ENCODE results near the gene SH3D19. TPM values are rescaled to one million over a fixed set of nuclear protein-coding genes. Genes with fewer than 3 reads are reported as not detected.
"Not testable (repeated sequence)": the region's sequence is repeated elsewhere in the genome, so short reads cannot be mapped to it uniquely, and the experiment has no call there.

The SH3D19 gene
- total RNA-seq, 1 donor from 2014 or later, result 25.1 TPM

DNA sequence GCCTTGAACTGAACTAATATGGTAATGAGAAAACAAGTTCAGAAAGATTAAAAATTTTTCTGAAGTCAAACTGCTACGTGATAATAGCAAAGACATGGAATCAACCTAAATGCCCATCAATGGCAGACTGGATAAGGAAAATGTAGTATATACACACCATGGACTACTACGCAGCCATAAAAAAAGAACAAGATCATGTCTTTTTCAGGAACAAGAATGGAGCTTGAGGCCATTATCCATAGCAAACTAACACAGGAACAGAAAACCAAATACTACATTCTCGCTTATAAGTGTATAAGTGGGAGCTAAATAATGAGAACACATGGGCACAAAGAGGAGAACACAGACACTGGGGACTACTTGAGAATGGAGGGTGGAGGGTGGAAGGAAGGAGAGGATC, 230.3 kb downstream of the SH3D19 start:
- Mint-ChIP-seq H3K4me3 (no peak overlapping the region), H3K4me1 (peaks cover 10% of the 10 kb centered on the region), H3K9me3 (no peaks in the 10 kb centered on the region), H3K27me3 (ENCODE audit: low read depth) (peaks cover 5% of the 10 kb centered on the region), H3K27ac (ENCODE audit: unreplicated experiment) (no peak overlapping the region), H3K36me3 (ENCODE audit: low read depth) (peaks cover 7% of the 10 kb centered on the region)
- TF ChIP-seq, protein P1, sequence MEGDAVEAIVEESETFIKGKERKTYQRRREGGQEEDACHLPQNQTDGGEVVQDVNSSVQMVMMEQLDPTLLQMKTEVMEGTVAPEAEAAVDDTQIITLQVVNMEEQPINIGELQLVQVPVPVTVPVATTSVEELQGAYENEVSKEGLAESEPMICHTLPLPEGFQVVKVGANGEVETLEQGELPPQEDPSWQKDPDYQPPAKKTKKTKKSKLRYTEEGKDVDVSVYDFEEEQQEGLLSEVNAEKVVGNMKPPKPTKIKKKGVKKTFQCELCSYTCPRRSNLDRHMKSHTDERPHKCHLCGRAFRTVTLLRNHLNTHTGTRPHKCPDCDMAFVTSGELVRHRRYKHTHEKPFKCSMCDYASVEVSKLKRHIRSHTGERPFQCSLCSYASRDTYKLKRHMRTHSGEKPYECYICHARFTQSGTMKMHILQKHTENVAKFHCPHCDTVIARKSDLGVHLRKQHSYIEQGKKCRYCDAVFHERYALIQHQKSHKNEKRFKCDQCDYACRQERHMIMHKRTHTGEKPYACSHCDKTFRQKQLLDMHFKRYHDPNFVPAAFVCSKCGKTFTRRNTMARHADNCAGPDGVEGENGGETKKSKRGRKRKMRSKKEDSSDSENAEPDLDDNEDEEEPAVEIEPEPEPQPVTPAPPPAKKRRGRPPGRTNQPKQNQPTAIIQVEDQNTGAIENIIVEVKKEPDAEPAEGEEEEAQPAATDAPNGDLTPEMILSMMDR (conservative IDR thresholded peaks at IDR 0.05), result no peak
- no peak for DNase-seq (ENCODE audit: low read depth, low spot score)

DNA sequence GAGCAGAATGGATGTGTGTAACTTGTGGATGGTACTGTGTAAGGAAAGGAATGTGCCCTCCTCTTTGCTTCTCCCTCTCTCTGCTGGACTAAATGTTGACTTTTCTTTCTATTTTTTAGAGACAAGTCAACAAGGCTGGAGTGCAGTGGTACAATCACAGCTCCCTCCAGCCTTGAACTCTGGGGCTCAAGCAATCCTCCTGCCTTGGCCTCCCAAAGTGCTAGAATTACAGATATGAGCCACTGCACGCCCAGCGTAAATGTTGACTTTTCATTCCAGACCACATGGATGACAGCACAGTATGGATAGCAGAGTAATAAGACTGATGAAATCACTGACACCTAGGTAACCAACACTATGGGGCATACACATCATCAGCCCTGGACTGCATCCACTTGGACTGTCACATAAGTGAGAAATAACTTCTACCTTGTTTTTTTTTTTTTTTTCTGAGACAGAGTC, 231.1 kb downstream of the SH3D19 start:
- Mint-ChIP-seq H3K27me3 (ENCODE audit: low read depth) (peaks cover 5% of the 10 kb centered on the region), H3K27ac (ENCODE audit: unreplicated experiment) (no peak overlapping the region), H3K36me3 (ENCODE audit: low read depth) (peaks cover 2% of the 10 kb centered on the region), H3K4me1 (peaks cover 4% of the 10 kb centered on the region), H3K4me3 (no peak overlapping the region), H3K9me3 (no peaks in the 10 kb centered on the region)
- TF ChIP-seq, protein P1 (conservative IDR thresholded peaks at IDR 0.05), result no peak
- no peak for DNase-seq (ENCODE audit: low read depth, low spot score)

DNA sequence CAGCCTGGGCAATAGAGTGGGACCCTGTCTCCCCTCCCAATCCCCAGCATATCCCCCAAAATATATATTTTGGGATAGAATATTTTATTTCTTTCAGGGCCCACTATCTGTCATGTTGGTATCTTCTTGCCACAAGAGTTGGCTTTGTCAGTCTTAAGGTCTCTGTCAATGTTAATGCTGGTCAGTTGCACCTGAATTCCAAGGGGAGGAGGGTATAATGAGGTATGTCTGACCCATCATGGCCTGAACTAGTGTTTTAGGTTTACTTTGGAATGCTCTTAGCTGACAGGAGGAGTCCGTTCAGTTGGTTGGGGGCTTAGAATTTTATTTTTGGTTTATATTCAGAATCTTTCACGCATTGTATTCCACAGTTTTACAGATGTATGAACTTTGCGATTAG, 232.2 kb downstream of the SH3D19 start:
- Mint-ChIP-seq H3K4me3 (no peak overlapping the region), H3K27me3 (ENCODE audit: low read depth) (peaks cover 5% of the 10 kb centered on the region), H3K4me1 (no peaks in the 10 kb centered on the region), H3K9me3 (no peaks in the 10 kb centered on the region), H3K36me3 (ENCODE audit: low read depth) (no peaks in the 10 kb centered on the region), H3K27ac (ENCODE audit: unreplicated experiment) (no peak overlapping the region)
- DNase-seq (ENCODE audit: low read depth, low spot score), result no peak
- TF ChIP-seq, protein P1 (conservative IDR thresholded peaks at IDR 0.05), result no peak

DNA sequence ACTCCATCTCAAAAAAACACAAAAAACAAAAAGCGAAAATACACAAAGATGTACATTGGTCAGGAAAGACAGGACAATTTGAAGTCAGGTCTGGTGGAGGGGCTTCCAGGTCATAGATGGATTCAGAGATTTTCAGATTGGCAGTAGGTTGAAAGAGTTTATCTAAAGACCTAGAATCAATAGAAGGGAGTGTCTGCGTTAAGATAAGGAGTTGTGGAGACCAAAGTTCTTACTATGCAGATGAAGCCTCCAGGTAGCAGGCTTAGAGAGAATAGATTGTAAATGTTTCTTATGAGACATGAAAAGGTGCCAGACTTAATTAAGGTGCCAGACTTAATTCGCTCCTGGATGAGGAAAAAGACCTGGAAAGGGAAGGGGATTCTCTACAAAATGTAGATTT, 232.9 kb downstream of the SH3D19 start:
- TF ChIP-seq, protein P1 (conservative IDR thresholded peaks at IDR 0.05), result no peak
- Mint-ChIP-seq H3K9me3 (no peaks in the 10 kb centered on the region), H3K27ac (ENCODE audit: unreplicated experiment) (no peak overlapping the region), H3K4me3 (no peak overlapping the region), H3K36me3 (ENCODE audit: low read depth) (no peaks in the 10 kb centered on the region), H3K27me3 (ENCODE audit: low read depth) (peaks cover 5% of the 10 kb centered on the region), H3K4me1 (no peaks in the 10 kb centered on the region)
- no peak for DNase-seq (ENCODE audit: low read depth, low spot score)

DNA sequence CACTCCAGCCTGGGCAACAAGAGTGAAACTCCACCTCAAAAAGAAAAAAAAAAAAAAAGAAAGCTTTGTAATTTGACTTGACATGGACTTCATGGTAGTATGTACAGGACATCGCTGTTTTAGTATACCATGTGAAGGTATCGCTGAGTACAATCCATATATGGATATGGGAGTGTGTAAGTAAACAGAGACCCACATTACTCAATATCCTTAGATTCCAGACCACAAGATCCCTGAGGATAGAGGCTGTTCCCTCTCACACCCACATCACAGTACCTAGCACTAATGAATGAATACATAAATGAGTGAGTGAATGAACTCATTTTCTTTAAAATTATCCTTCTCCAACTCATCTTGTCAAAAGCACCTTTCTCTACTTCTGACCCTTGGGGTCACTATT, 234.4 kb downstream of the SH3D19 start:
- H3K9me3 Mint-ChIP-seq, result no peaks in the 10 kb centered on the region
- no peak overlapping the region for H3K4me3 Mint-ChIP-seq
- TF ChIP-seq, protein P1 (conservative IDR thresholded peaks at IDR 0.05), result no peak
- H3K36me3 Mint-ChIP-seq (ENCODE audit: low read depth), result no peaks in the 10 kb centered on the region
- H3K27me3 Mint-ChIP-seq (ENCODE audit: low read depth), result peaks cover 5% of the 10 kb centered on the region
- no peaks in the 10 kb centered on the region for H3K4me1 Mint-ChIP-seq
- no peak for DNase-seq (ENCODE audit: low read depth, low spot score)
- no peak overlapping the region for H3K27ac Mint-ChIP-seq (ENCODE audit: unreplicated experiment)

DNA sequence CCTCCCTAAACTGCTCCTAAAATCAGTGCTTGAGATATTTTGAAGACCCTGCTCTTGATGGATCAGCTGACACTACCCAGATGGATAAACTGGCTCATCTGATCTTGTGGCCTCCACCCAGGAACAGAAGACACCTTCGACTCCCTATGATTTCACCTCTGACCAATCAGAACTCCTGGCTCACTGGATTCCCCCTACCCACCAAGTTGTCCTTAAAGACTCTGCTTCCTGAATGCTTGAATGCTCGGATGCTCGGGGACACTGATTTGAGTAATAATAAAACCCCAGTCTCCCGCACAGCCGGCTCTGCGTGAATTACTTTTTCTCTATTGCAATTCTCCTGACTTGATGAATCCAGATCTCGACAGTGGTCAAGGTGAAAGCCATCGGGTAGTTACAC, 237.9 kb downstream of the SH3D19 start:
- no peak for DNase-seq (ENCODE audit: low read depth, low spot score)
- TF ChIP-seq, protein P1 (conservative IDR thresholded peaks at IDR 0.05), result no peak
- no peak overlapping the region for H3K4me3 Mint-ChIP-seq
- peak overlapping the region; percentile 52 for H3K27ac Mint-ChIP-seq (ENCODE audit: unreplicated experiment)
- no peaks in the 10 kb centered on the region for H3K9me3 Mint-ChIP-seq
- no peaks in the 10 kb centered on the region for H3K27me3 Mint-ChIP-seq (ENCODE audit: low read depth)
- no peaks in the 10 kb centered on the region for H3K36me3 Mint-ChIP-seq (ENCODE audit: low read depth)
- H3K4me1 Mint-ChIP-seq, result no peaks in the 10 kb centered on the region

DNA sequence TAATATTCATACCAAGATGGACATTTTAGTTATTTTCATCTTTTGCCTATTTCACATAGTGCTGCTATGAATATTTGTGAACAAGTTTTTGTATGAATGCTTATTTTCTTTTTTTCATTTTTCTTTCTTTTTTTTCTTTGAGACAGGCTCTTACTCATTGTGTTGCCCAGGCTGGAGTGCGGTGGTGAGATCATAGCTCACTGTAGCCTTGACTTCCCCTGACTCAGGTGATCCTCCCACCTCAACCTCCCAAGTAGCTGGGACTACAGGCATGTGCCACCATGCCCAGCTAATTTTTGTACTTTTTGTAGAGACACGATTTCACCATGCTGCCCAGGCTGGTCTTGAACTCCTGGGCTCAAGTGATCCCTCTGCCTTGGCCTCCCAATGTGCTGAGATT, 247.4 kb downstream of the SH3D19 start:
- H3K27ac Mint-ChIP-seq (ENCODE audit: unreplicated experiment); H3K36me3 Mint-ChIP-seq (ENCODE audit: low read depth); H3K27me3 Mint-ChIP-seq (ENCODE audit: low read depth); H3K9me3 Mint-ChIP-seq; DNase-seq (ENCODE audit: low read depth, low spot score); H3K4me1 Mint-ChIP-seq; H3K4me3 Mint-ChIP-seq: not testable (repeated sequence)
